Upper lobe of left lung (tissue), 4 donors: Measurements from ENCODE around the gene LY6G5C.

Experiments used
- POLR2A ChIP-seq, 4 donors: fragments of 450-650 bp; IDR thresholded peaks; one replicate each; pipeline ENCODE4 v1.5.1; 2016 to 2017; ENCODE audit warnings: antibody characterized with exemption in 4 of 4, mild to moderate bottlenecking in 2 of 4
- POLR2AphosphoS5 ChIP-seq, 2 donors: sonication (generic); formaldehyde crosslinking; IDR thresholded peaks; one replicate each; pipeline ENCODE4 v1.5.1; 2017; ENCODE audit warnings: antibody characterized with exemption in 2 of 2

DNA sequence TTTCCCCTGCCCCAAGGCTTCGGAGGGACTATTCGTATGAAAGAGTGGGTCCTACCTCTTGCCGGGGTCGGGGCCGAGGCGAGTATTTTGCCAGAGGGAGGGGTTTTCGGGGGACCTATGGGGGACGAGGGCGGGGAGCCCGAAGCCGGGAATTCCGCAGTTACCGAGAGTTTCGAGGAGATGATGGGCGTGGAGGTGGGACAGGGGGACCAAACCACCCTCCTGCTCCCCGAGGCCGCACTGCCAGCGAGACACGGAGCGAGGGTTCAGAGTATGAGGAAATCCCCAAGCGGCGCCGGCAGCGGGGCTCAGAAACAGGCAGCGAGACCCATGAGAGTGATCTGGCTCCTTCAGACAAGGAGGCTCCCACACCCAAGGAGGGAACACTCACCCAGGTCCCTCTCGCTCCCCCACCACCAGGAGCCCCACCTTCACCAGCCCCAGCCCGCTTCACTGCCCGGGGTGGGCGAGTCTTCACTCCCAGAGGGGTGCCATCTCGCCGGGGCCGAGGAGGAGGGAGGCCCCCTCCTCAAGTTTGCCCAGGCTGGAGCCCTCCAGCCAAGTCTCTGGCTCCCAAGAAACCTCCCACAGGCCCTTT is 49.1 kb downstream of the LY6G5C start:
- no peak for TF ChIP-seq POLR2A (IDR thresholded peaks at IDR 0.05)
- no peak for TF ChIP-seq POLR2AphosphoS5 (IDR thresholded peaks at IDR 0.05)
